WTC11 (cell line): ENCODE measurements around the gene RFX5. TPM values are rescaled to one million over a fixed set of nuclear protein-coding genes. Genes with fewer than 3 reads are reported as not detected.

ENCODE experiments used
- ATAC-seq: fragments of 200-7000 bp; cut with Tn5 transposase; 2 replicates; pipeline ENCODE4 v1.10.0; 2021; ENCODE audit warnings: mild to moderate bottlenecking, moderate library complexity
- CTCF ChIA-PET: fragments of 300-600 bp; sonication (Branson Sonifier 250); formaldehyde crosslinking; loops from one replicate; lab custom pipeline; 2021; ENCODE audit warnings: antibody characterized with exemption; lab: Charles Lee
- POLR2A ChIA-PET: fragments of 350-600 bp; sonication (Branson Sonifier 250); formaldehyde crosslinking; loops from one replicate; lab custom pipeline; 2021; ENCODE audit warnings: antibody characterized with exemption; lab: Charles Lee
- DNase-seq: peaks from one replicate; pipeline ENCODE4 v3.0.0; 2021; ENCODE audit warnings: low spot score
- H3K27ac Mint-ChIP-seq: 2 replicates; pipeline ENCODE4 v1.8.0; 2021; ENCODE audit warnings: mixed read lengths
- H3K27me3 Mint-ChIP-seq: 2 replicates; pipeline ENCODE4 v1.8.0; 2021; ENCODE audit warnings: low read depth, mild to moderate bottlenecking, moderate library complexity, mixed read lengths
- H3K36me3 Mint-ChIP-seq: 2 replicates; pipeline ENCODE4 v1.8.0; 2021; ENCODE audit warnings: mixed read lengths
- H3K4me1 Mint-ChIP-seq: 2 replicates; pipeline ENCODE4 v1.8.0; 2022; ENCODE audit warnings: mixed read lengths
- H3K4me3 Mint-ChIP-seq: 2 replicates; pipeline ENCODE4 v1.8.0; 2021; ENCODE audit warnings: mild to moderate bottlenecking, moderate library complexity, mixed read lengths
- H3K9me3 Mint-ChIP-seq: 2 replicates; pipeline ENCODE4 v1.8.0; 2021; ENCODE audit warnings: mixed read lengths
- CREB1 ChIP-seq: sonication (generic); formaldehyde crosslinking; IDR thresholded peaks from 2 replicates; pipeline ENCODE4 v1.8.0; 2023; ENCODE audit warnings: mild to moderate bottlenecking, missing genetic modification reagents
- FOXK1 ChIP-seq: sonication (generic); formaldehyde crosslinking; IDR thresholded peaks from 2 replicates; pipeline ENCODE4 v1.8.0; 2022; ENCODE audit warnings: mild to moderate bottlenecking, moderate library complexity, missing genetic modification reagents
- GABPB1 ChIP-seq: sonication (generic); formaldehyde crosslinking; IDR thresholded peaks from 2 replicates; pipeline ENCODE4 v1.8.1; 2023; ENCODE audit warnings: mild to moderate bottlenecking, missing genetic modification reagents
- GRHL2 ChIP-seq: fragments of 250-450 bp; sonication (Bioruptor Pico); IDR thresholded peaks from 2 replicates; pipeline ENCODE4 v1.8.0; 2022; ENCODE audit warnings: mild to moderate bottlenecking, moderate library complexity; ENCODE audit not compliant: insufficient replicate concordance, severe bottlenecking
- NFE2L1 ChIP-seq: sonication (generic); formaldehyde crosslinking; IDR thresholded peaks from 2 replicates; pipeline ENCODE4 v1.8.1; 2023; ENCODE audit warnings: missing genetic modification reagents
- PRRX2 ChIP-seq: fragments of 250-450 bp; sonication (Bioruptor Pico); IDR thresholded peaks from 2 replicates; pipeline ENCODE4 v1.8.0; 2021; ENCODE audit warnings: mild to moderate bottlenecking
- RELA ChIP-seq: sonication (generic); formaldehyde crosslinking; IDR thresholded peaks from 2 replicates; pipeline ENCODE4 v1.8.1; 2022; ENCODE audit warnings: missing genetic modification reagents, mild to moderate bottlenecking, borderline replicate concordance
- SP1 ChIP-seq: sonication (generic); formaldehyde crosslinking; conservative IDR thresholded peaks from 2 replicates; pipeline ENCODE4 v1.8.1; 2022; ENCODE audit warnings: missing genetic modification reagents
- TEAD1 ChIP-seq: sonication (generic); formaldehyde crosslinking; IDR thresholded peaks from 2 replicates; pipeline ENCODE4 v1.8.0; 2022; ENCODE audit warnings: mild to moderate bottlenecking, missing genetic modification reagents
- TP53 ChIP-seq: sonication (generic); formaldehyde crosslinking; IDR thresholded peaks from 2 replicates; pipeline ENCODE4 v1.8.1; 2023; ENCODE audit warnings: mild to moderate bottlenecking, missing genetic modification reagents
- ZBTB21 ChIP-seq: sonication (generic); formaldehyde crosslinking; IDR thresholded peaks from 2 replicates; pipeline ENCODE4 v1.8.1; 2023; ENCODE audit warnings: mild to moderate bottlenecking, missing genetic modification reagents, borderline replicate concordance
- total RNA-seq: library from RNA; stranded (reverse); gene quantifications from 3 replicates; pipeline ENCODE4 v1.2.3, GENCODE V29; 2021
- TF ChIP-seq, protein P1 (sequence below): sonication (generic); formaldehyde crosslinking; IDR thresholded peaks from 2 replicates; pipeline ENCODE4 v1.8.0; 2023; ENCODE audit warnings: mild to moderate bottlenecking, missing genetic modification reagents
- TF ChIP-seq, protein P2 (sequence below): sonication (generic); formaldehyde crosslinking; IDR thresholded peaks from 2 replicates; pipeline ENCODE4 v1.8.1; 2023; ENCODE audit warnings: mild to moderate bottlenecking, missing genetic modification reagents, moderate library complexity
- TF ChIP-seq, protein P3 (sequence below): fragments of 250-450 bp; sonication (Bioruptor Pico); IDR thresholded peaks from 2 replicates; pipeline ENCODE4 v1.9.0; 2021; ENCODE audit warnings: mild to moderate bottlenecking, borderline replicate concordance
- TF ChIP-seq, protein P4 (sequence below): sonication (generic); formaldehyde crosslinking; conservative IDR thresholded peaks from 2 replicates; pipeline ENCODE4 v1.8.1; 2023; ENCODE audit warnings: mild to moderate bottlenecking, low read depth, missing genetic modification reagents, moderate library complexity
- TF ChIP-seq, protein P5 (sequence below): sonication (generic); formaldehyde crosslinking; IDR thresholded peaks from 2 replicates; pipeline ENCODE4 v1.8.1; 2023; ENCODE audit warnings: mild to moderate bottlenecking, missing genetic modification reagents
- TF ChIP-seq, protein P6 (sequence below): sonication (generic); formaldehyde crosslinking; IDR thresholded peaks from 2 replicates; pipeline ENCODE4 v1.8.0; 2022; ENCODE audit warnings: missing genetic modification reagents

Gene RFX5
- total RNA-seq, 1 experiment from 2014 or later, result 59.2 TPM

DNA sequence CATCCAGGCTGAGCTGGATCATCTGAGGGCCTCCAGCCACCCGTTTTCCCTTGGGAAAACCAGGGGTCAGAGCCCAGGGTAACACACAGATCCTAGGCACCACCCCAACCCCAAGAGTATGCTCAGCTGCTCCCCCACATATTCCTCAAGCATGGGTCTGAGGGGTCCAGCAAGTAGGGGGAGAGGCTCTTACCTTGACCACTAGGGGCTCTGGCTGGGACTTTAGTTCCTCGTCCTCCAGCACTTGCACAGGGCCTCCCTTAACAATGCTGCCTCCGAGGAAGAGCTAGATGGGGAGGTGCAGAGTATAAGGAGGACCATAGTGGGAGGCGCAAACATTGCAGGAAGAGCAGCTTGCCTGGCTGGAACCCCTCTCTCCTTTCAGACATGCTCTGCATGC is 17.9 kb upstream of the RFX5 start:
- peaks cover 34% of the 10 kb centered on the region for H3K36me3 Mint-ChIP-seq
- TF ChIP-seq NFE2L1 (CRISPR knock-in tag) (no peak), RELA (CRISPR knock-in tag) (no peak), TP53 (no peak), GRHL2 (CRISPR knock-in tag) (no peak), GABPB1 (CRISPR knock-in tag) (no peak), CREB1 (CRISPR knock-in tag) (no peak), PRRX2 (no peak)
- TF ChIP-seq, protein P1, sequence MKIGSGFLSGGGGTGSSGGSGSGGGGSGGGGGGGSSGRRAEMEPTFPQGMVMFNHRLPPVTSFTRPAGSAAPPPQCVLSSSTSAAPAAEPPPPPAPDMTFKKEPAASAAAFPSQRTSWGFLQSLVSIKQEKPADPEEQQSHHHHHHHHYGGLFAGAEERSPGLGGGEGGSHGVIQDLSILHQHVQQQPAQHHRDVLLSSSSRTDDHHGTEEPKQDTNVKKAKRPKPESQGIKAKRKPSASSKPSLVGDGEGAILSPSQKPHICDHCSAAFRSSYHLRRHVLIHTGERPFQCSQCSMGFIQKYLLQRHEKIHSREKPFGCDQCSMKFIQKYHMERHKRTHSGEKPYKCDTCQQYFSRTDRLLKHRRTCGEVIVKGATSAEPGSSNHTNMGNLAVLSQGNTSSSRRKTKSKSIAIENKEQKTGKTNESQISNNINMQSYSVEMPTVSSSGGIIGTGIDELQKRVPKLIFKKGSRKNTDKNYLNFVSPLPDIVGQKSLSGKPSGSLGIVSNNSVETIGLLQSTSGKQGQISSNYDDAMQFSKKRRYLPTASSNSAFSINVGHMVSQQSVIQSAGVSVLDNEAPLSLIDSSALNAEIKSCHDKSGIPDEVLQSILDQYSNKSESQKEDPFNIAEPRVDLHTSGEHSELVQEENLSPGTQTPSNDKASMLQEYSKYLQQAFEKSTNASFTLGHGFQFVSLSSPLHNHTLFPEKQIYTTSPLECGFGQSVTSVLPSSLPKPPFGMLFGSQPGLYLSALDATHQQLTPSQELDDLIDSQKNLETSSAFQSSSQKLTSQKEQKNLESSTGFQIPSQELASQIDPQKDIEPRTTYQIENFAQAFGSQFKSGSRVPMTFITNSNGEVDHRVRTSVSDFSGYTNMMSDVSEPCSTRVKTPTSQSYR (CRISPR knock-in tag), result no peak
- TF ChIP-seq, protein P2, sequence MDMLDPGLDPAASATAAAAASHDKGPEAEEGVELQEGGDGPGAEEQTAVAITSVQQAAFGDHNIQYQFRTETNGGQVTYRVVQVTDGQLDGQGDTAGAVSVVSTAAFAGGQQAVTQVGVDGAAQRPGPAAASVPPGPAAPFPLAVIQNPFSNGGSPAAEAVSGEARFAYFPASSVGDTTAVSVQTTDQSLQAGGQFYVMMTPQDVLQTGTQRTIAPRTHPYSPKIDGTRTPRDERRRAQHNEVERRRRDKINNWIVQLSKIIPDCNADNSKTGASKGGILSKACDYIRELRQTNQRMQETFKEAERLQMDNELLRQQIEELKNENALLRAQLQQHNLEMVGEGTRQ, result no peak
- TF ChIP-seq, protein P3, sequence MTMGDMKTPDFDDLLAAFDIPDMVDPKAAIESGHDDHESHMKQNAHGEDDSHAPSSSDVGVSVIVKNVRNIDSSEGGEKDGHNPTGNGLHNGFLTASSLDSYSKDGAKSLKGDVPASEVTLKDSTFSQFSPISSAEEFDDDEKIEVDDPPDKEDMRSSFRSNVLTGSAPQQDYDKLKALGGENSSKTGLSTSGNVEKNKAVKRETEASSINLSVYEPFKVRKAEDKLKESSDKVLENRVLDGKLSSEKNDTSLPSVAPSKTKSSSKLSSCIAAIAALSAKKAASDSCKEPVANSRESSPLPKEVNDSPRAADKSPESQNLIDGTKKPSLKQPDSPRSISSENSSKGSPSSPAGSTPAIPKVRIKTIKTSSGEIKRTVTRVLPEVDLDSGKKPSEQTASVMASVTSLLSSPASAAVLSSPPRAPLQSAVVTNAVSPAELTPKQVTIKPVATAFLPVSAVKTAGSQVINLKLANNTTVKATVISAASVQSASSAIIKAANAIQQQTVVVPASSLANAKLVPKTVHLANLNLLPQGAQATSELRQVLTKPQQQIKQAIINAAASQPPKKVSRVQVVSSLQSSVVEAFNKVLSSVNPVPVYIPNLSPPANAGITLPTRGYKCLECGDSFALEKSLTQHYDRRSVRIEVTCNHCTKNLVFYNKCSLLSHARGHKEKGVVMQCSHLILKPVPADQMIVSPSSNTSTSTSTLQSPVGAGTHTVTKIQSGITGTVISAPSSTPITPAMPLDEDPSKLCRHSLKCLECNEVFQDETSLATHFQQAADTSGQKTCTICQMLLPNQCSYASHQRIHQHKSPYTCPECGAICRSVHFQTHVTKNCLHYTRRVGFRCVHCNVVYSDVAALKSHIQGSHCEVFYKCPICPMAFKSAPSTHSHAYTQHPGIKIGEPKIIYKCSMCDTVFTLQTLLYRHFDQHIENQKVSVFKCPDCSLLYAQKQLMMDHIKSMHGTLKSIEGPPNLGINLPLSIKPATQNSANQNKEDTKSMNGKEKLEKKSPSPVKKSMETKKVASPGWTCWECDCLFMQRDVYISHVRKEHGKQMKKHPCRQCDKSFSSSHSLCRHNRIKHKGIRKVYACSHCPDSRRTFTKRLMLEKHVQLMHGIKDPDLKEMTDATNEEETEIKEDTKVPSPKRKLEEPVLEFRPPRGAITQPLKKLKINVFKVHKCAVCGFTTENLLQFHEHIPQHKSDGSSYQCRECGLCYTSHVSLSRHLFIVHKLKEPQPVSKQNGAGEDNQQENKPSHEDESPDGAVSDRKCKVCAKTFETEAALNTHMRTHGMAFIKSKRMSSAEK (CRISPR knock-in tag), result no peak
- DNase-seq (no peak), ATAC-seq (peak; percentile 68)
- peaks cover 36% of the 10 kb centered on the region for H3K9me3 Mint-ChIP-seq
- H3K4me3 Mint-ChIP-seq, result no peak overlapping the region
- H3K4me1 Mint-ChIP-seq, result no peaks in the 10 kb centered on the region
- no peak overlapping the region for H3K27ac Mint-ChIP-seq
- ChIA-PET POLR2A (interaction anchor here (0.5 kb wide), 1 partner anchor 30 kb away, joined by 3 read pairs; no protein-coding TSS in a partner anchor), CTCF (interaction anchor here (1.0 to 2.4 kb wide), 6 partner anchors 9 to 120 kb away, joined by 3 to 11 read pairs (median 4); no protein-coding TSS in a partner anchor)
- peaks cover 9% of the 10 kb centered on the region for H3K27me3 Mint-ChIP-seq

DNA sequence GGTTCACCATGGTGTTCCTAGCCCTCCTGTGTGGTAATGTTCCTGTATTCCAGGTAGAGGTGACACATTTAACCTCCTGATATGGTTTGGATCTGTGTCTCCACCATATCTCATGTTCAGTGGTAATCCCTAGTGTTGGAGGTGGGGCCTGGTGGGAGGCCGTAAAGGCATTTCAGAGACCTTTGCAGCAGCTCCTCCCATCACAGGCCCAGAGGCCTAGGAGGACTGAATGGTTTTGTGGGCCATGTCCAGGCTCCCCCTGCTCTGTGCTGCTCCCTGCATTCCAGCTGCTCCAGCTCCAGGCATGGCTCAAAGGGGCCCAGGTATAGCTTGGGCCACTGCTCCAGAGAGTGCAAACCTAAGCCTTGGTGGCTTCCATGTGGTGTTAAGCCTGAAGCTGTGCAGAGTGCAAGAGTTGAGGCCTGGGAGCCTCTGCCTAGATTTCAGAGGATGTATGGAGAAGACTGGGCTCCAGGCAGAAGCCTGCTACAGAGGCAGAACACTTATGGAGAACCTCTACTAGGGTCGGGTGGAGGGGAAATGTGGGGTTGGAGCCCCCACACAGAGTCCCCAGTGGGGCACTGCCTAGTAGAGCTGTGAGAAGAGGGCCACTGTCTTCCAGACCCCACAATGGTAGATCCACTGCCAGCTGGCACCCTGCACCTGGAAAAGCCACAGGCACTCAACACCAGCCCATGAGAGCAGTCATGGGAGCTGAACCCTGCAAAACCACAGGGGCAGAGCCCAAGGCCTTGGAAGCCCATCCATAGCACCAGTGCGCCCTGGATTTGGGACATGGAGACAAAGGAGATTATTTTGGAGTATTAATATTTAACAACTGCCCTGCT is 15.5 kb upstream of the RFX5 start:
- Mint-ChIP-seq H3K4me1 (no peaks in the 10 kb centered on the region), H3K36me3 (peaks cover 34% of the 10 kb centered on the region), H3K27me3 (peaks cover 9% of the 10 kb centered on the region), H3K27ac (no peak overlapping the region), H3K9me3 (peaks cover 36% of the 10 kb centered on the region), H3K4me3 (no peak overlapping the region)
- POLR2A ChIA-PET, result interaction anchor here (0.5 kb wide), 1 partner anchor 18 kb away, joined by 3 read pairs; no protein-coding TSS in a partner anchor
- ATAC-seq (no peak), DNase-seq (no peak)
- CTCF ChIA-PET, result no interaction called here
- TF ChIP-seq ZBTB21 (CRISPR knock-in tag) (no peak), TEAD1 (CRISPR knock-in tag) (no peak), FOXK1 (CRISPR knock-in tag) (no peak), GABPB1 (CRISPR knock-in tag) (no peak), GRHL2 (CRISPR knock-in tag) (no peak), SP1 (CRISPR knock-in tag) (no peak)
- TF ChIP-seq, protein P4, sequence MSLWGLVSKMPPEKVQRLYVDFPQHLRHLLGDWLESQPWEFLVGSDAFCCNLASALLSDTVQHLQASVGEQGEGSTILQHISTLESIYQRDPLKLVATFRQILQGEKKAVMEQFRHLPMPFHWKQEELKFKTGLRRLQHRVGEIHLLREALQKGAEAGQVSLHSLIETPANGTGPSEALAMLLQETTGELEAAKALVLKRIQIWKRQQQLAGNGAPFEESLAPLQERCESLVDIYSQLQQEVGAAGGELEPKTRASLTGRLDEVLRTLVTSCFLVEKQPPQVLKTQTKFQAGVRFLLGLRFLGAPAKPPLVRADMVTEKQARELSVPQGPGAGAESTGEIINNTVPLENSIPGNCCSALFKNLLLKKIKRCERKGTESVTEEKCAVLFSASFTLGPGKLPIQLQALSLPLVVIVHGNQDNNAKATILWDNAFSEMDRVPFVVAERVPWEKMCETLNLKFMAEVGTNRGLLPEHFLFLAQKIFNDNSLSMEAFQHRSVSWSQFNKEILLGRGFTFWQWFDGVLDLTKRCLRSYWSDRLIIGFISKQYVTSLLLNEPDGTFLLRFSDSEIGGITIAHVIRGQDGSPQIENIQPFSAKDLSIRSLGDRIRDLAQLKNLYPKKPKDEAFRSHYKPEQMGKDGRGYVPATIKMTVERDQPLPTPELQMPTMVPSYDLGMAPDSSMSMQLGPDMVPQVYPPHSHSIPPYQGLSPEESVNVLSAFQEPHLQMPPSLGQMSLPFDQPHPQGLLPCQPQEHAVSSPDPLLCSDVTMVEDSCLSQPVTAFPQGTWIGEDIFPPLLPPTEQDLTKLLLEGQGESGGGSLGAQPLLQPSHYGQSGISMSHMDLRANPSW (CRISPR knock-in tag), result no peak
- TF ChIP-seq, protein P5, sequence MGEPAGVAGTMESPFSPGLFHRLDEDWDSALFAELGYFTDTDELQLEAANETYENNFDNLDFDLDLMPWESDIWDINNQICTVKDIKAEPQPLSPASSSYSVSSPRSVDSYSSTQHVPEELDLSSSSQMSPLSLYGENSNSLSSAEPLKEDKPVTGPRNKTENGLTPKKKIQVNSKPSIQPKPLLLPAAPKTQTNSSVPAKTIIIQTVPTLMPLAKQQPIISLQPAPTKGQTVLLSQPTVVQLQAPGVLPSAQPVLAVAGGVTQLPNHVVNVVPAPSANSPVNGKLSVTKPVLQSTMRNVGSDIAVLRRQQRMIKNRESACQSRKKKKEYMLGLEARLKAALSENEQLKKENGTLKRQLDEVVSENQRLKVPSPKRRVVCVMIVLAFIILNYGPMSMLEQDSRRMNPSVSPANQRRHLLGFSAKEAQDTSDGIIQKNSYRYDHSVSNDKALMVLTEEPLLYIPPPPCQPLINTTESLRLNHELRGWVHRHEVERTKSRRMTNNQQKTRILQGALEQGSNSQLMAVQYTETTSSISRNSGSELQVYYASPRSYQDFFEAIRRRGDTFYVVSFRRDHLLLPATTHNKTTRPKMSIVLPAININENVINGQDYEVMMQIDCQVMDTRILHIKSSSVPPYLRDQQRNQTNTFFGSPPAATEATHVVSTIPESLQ, result no peak
- TF ChIP-seq, protein P6, sequence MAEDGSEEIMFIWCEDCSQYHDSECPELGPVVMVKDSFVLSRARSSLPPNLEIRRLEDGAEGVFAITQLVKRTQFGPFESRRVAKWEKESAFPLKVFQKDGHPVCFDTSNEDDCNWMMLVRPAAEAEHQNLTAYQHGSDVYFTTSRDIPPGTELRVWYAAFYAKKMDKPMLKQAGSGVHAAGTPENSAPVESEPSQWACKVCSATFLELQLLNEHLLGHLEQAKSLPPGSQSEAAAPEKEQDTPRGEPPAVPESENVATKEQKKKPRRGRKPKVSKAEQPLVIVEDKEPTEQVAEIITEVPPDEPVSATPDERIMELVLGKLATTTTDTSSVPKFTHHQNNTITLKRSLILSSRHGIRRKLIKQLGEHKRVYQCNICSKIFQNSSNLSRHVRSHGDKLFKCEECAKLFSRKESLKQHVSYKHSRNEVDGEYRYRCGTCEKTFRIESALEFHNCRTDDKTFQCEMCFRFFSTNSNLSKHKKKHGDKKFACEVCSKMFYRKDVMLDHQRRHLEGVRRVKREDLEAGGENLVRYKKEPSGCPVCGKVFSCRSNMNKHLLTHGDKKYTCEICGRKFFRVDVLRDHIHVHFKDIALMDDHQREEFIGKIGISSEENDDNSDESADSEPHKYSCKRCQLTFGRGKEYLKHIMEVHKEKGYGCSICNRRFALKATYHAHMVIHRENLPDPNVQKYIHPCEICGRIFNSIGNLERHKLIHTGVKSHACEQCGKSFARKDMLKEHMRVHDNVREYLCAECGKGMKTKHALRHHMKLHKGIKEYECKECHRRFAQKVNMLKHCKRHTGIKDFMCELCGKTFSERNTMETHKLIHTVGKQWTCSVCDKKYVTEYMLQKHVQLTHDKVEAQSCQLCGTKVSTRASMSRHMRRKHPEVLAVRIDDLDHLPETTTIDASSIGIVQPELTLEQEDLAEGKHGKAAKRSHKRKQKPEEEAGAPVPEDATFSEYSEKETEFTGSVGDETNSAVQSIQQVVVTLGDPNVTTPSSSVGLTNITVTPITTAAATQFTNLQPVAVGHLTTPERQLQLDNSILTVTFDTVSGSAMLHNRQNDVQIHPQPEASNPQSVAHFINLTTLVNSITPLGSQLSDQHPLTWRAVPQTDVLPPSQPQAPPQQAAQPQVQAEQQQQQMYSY, result no peak
